Measurements from ENCODE around the gene SDHB. TPM values are rescaled to one million over a fixed set of nuclear protein-coding genes. Genes with fewer than 3 reads are reported as not detected.

SDHB gene
- polyA plus RNA-seq, 1 of the 3 experiments (the other 2 are of a cell fraction): 128 TPM

- Histone ChIP-seq H4K20me1 (ENCODE audit: insufficient read depth) (no peaks in the 10 kb centered on the region), H3K9ac (peak overlapping the region; percentile 74), H2AFZ (ENCODE audit: low read depth) (peak overlapping the region; percentile 74; the same call in 1 of the 2 replicates), H3K36me3 (replicated peaks in 1 of 2; ENCODE audit: control insufficient read depth in 1 of 2, insufficient read depth in 2 of 2, low read length in 1 of 2) (peaks cover 8 to 16% of the 10 kb centered on the region in 2 experiments), H3K27ac (ENCODE audit: low read depth in 2 of 2, low read length in 1 of 2) (peak overlapping the region; percentile 50 to 78; a peak in 2 of 4 replicates), H3K9me2 (no peaks in the 10 kb centered on the region), H3K9me3 (no peaks in the 10 kb centered on the region), H3K4me1 (ENCODE audit: control insufficient read depth in 1 of 2, insufficient read depth in 2 of 2, low read depth in 1 of 2, low read length in 1 of 2) (peaks cover 8 to 11% of the 10 kb centered on the region in 2 experiments; a peak in 3 of 4 replicates), H3K27me3 (ENCODE audit: insufficient read depth) (peaks cover under 1% of the 10 kb centered on the region; the same call in 1 of the 2 replicates), H3K79me2 (ENCODE audit: insufficient read depth) (peaks cover 56% of the 10 kb centered on the region), H3F3A (replicated peaks; ENCODE audit: insufficient read depth) (peaks cover 6% of the 10 kb centered on the region), H3K4me3 (ENCODE audit: low read depth in 2 of 2, low read length in 1 of 2) (peak overlapping the region; percentile 87 to 96), H3K4me2 (peak overlapping the region; percentile 94)
- WGBS (ENCODE audit: low lambda C conversion rate): 6% methylated on average over 12 of the region's 12 CpGs
- ChIA-PET POLR2A (no interaction called here), CTCF (interaction anchor here (0.6 to 24.3 kb wide), 2 partner anchors 15 to 94 kb away, joined by 3 to 408 read pairs; no protein-coding TSS in a partner anchor)
- TF ChIP-seq PBX3 (IDR thresholded peaks at IDR 0.05) (no peak), MXI1 (IDR thresholded peaks at IDR 0.05; ENCODE audit: low read depth, low read length) (no peak), JUND (IDR thresholded peaks at IDR 0.05) (no peak), RXRA (IDR thresholded peaks at IDR 0.05; ENCODE audit: borderline replicate concordance, low read depth) (no peak), POLR2AphosphoS5 (IDR thresholded peaks at IDR 0.05; ENCODE audit: low read depth, low read length) (no peak), ZBTB33 (IDR thresholded peaks at IDR 0.05; ENCODE audit: borderline replicate concordance, low read depth) (no peak), RAD21 (IDR thresholded peaks at IDR 0.05; ENCODE audit: low read length) (no peak), FOXM1 (IDR thresholded peaks at IDR 0.05; ENCODE audit: low read depth) (no peak), IRF3 (IDR thresholded peaks at IDR 0.05; ENCODE audit: low read depth, low read length) (no peak)
- no peak for DNase-seq
These were observed 647 bp downstream of the SDHB start for GRCh38 chr1:17053086-17053684.

GRCh38 chr1:17052641-17053040, 1.2 kb downstream of the SDHB start:
- H3K4me1 ChIP-seq (ENCODE audit: control insufficient read depth in 1 of 2, insufficient read depth in 2 of 2, low read depth in 1 of 2, low read length in 1 of 2): peaks cover 8 to 11% of the 10 kb centered on the region in 2 experiments; a peak in 3 of 4 replicates
- no peak overlapping the region for H3K27ac ChIP-seq (ENCODE audit: low read depth in 2 of 2, low read length in 1 of 2)
- peaks cover 61% of the 10 kb centered on the region for H3K79me2 ChIP-seq (ENCODE audit: insufficient read depth)
- peak overlapping the region; percentile 74; the same call in 1 of the 2 replicates for H3K9ac ChIP-seq
- no peak overlapping the region for H2AFZ ChIP-seq (ENCODE audit: low read depth)
- POLR2A ChIA-PET: no interaction called here
- peak overlapping the region; percentile 94 for H3K4me2 ChIP-seq
- peak overlapping the region; percentile 87 to 96; a peak in 3 of 4 replicates for H3K4me3 ChIP-seq (ENCODE audit: low read depth in 2 of 2, low read length in 1 of 2)
- no peaks in the 10 kb centered on the region for H3K27me3 ChIP-seq (ENCODE audit: insufficient read depth)
- no peak for DNase-seq
- H4K20me1 ChIP-seq (ENCODE audit: insufficient read depth): no peaks in the 10 kb centered on the region
- no peaks in the 10 kb centered on the region for H3K9me2 ChIP-seq
- TF ChIP-seq TCF12 (IDR thresholded peaks at IDR 0.05) (no peak), TAF1 (IDR thresholded peaks at IDR 0.05; ENCODE audit: borderline replicate concordance, low read depth, low read length) (no peak), FOXM1 (IDR thresholded peaks at IDR 0.05; ENCODE audit: low read depth) (no peak), RAD21 (IDR thresholded peaks at IDR 0.05; ENCODE audit: low read length) (no peak), MAX (IDR thresholded peaks at IDR 0.05; ENCODE audit: low read depth) (no peak), EP300 (IDR thresholded peaks at IDR 0.05; ENCODE audit: borderline replicate concordance in 1 of 2, low read depth in 1 of 2, low read length in 1 of 2) (no peak), JUND (IDR thresholded peaks at IDR 0.05) (no peak)
- CTCF ChIA-PET: interaction anchor here (0.6 to 24.3 kb wide), 2 partner anchors 14 to 94 kb away, joined by 3 to 408 read pairs; no protein-coding TSS in a partner anchor
- H3K36me3 ChIP-seq (replicated peaks in 1 of 2; ENCODE audit: control insufficient read depth in 1 of 2, insufficient read depth in 2 of 2, low read length in 1 of 2): peaks cover 8 to 16% of the 10 kb centered on the region in 2 experiments
- no peaks in the 10 kb centered on the region for H3K9me3 ChIP-seq
- peaks cover 10% of the 10 kb centered on the region for H3F3A ChIP-seq (replicated peaks; ENCODE audit: insufficient read depth)
